Activated naive CD8-positive, alpha-beta T cell (primary cell): Measurements from ENCODE around the gene ARL14EPL.

Source experiments
- H3K27ac Mint-ChIP-seq: one replicate; pipeline ENCODE4 v1.8.0; 2021; ENCODE audit warnings: mixed read lengths
- H3K27me3 Mint-ChIP-seq: one replicate; pipeline ENCODE4 v1.8.0; 2021; ENCODE audit warnings: mixed read lengths
- H3K36me3 Mint-ChIP-seq: one replicate; pipeline ENCODE4 v1.8.0; 2021; ENCODE audit warnings: mixed read lengths
- H3K4me1 Mint-ChIP-seq: one replicate; pipeline ENCODE4 v1.8.0; 2021; ENCODE audit warnings: low read depth, mixed read lengths
- H3K4me3 Mint-ChIP-seq: one replicate; pipeline ENCODE4 v1.8.0; 2021; ENCODE audit warnings: mild to moderate bottlenecking, mixed read lengths
- H3K9me3 Mint-ChIP-seq: one replicate; pipeline ENCODE4 v1.8.0; 2021; ENCODE audit warnings: low read depth, mixed read lengths

ARL14EPL gene

DNA sequence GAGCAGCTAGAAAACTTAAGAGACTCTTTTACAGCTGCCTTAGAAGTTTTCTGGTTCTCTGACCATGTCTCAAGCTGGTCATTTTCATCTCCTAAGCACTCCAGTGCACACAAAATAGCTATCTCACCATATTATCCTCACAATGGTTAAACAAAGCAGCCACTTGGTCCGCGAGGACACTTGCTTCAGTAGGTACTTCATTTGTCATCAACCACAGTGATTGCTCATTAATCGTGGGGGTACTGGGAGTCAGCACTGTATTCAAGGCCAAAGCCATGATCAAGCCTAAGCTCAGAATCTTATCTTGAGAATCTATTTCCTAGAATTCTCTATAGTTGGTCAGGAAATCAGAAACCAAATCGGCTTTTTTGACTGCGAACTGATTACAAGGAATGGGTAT lies 2.9 kb downstream of the ARL14EPL start:
- no peaks in the 10 kb centered on the region for H3K9me3 Mint-ChIP-seq
- peaks cover 3% of the 10 kb centered on the region for H3K4me1 Mint-ChIP-seq
- no peak overlapping the region for H3K27ac Mint-ChIP-seq
- no peak overlapping the region for H3K4me3 Mint-ChIP-seq
- H3K36me3 Mint-ChIP-seq = no peaks in the 10 kb centered on the region
- H3K27me3 Mint-ChIP-seq = peaks cover 14% of the 10 kb centered on the region

DNA sequence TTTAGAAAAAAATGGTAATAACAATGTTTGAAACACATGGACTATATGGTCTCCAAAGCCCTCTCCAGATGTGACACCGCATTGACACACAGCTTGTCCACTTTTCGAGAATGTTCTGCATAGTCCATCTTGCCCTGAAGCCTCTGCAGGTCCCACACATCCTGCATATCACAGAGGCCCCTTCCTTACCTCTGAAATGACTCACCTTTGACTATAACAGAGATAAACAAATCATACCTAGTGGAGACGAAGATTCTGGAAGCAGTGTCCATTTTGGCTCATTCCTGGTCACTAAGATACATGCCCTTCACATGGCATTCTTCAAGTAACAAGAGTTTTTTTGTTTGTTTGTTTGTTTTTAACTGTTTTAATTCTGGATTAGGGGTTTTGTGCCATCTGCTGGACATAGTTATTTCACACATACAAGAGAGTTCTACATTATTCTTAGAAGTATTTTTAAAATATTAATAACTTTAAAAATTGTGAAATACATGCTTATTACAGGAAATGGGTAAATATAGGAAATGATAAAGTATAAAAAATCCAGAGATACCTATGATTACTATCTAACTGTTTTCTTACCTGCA lies 5.1 kb downstream of the ARL14EPL start:
- peaks cover 11% of the 10 kb centered on the region for H3K27me3 Mint-ChIP-seq
- no peaks in the 10 kb centered on the region for H3K9me3 Mint-ChIP-seq
- H3K36me3 Mint-ChIP-seq = no peaks in the 10 kb centered on the region
- H3K4me1 Mint-ChIP-seq = no peaks in the 10 kb centered on the region
- H3K4me3 Mint-ChIP-seq = no peak overlapping the region
- H3K27ac Mint-ChIP-seq = no peak overlapping the region

DNA sequence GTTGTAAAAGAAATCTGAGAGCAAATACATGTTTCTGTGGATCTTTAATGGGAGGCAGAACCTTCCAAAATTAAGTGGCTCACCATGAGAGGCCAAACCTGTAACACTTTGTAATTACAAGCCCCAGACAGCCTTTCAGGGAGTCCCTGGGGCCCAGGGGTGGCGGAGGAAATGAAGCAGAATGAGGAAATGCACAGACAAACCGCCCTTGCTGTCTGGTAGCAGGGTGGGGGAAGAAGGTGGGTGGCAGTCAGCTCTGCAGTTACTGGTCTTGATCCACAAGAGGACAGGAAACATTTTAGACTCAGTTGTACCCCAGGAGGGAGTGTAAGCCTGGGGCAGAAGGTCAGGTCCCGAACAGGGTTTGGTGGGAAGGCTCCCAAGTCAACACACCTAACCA lies 6.5 kb downstream of the ARL14EPL start:
- no peak overlapping the region for H3K4me3 Mint-ChIP-seq
- no peaks in the 10 kb centered on the region for H3K4me1 Mint-ChIP-seq
- no peaks in the 10 kb centered on the region for H3K36me3 Mint-ChIP-seq
- no peak overlapping the region for H3K27ac Mint-ChIP-seq
- H3K27me3 Mint-ChIP-seq = peaks cover 11% of the 10 kb centered on the region
- H3K9me3 Mint-ChIP-seq = no peaks in the 10 kb centered on the region

DNA sequence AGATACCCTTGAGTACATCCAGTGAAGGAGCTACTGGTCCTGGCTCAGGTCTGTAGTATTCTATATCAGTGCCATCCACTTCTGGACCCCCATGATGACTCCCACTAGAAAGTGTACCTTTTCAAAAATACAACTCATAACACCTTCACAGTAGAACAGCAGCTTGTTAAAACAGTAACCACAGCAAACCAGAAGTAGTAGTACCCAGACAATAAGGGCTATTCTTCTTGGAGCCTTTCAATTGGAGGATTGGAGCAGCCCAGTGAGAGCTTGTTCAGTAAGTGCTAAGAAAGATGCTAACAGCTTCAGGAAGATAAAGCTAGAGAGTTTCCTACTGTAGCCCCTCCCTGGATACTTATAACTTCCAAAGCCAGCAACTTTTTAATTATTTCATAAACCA lies 10.1 kb downstream of the ARL14EPL start:
- H3K4me1 Mint-ChIP-seq = no peaks in the 10 kb centered on the region
- no peaks in the 10 kb centered on the region for H3K9me3 Mint-ChIP-seq
- H3K4me3 Mint-ChIP-seq = no peak overlapping the region
- peaks cover 5% of the 10 kb centered on the region for H3K27me3 Mint-ChIP-seq
- H3K27ac Mint-ChIP-seq = no peak overlapping the region
- no peaks in the 10 kb centered on the region for H3K36me3 Mint-ChIP-seq

DNA sequence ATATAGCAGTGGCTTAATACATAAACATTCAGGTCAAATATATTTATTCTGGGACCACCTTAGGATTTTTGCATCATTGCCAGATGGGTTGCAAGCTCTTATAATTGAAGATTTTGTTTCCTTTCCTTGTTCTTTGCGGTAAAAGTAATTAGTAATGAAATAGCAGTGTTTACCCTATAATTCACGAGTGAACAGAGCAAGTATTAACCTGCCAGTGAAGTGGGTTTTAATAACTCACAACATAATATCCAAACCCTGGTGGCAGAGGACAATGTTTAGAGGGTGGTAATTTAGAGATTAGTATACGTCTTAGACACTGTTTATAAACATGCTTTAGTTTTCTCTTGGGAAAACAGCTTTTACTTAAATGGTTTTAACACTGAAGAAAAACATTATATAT lies 11.8 kb downstream of the ARL14EPL start:
- no peak overlapping the region for H3K27ac Mint-ChIP-seq
- no peak overlapping the region for H3K4me3 Mint-ChIP-seq
- H3K4me1 Mint-ChIP-seq = no peaks in the 10 kb centered on the region
- no peaks in the 10 kb centered on the region for H3K36me3 Mint-ChIP-seq
- peaks cover 1% of the 10 kb centered on the region for H3K27me3 Mint-ChIP-seq
- no peaks in the 10 kb centered on the region for H3K9me3 Mint-ChIP-seq

DNA sequence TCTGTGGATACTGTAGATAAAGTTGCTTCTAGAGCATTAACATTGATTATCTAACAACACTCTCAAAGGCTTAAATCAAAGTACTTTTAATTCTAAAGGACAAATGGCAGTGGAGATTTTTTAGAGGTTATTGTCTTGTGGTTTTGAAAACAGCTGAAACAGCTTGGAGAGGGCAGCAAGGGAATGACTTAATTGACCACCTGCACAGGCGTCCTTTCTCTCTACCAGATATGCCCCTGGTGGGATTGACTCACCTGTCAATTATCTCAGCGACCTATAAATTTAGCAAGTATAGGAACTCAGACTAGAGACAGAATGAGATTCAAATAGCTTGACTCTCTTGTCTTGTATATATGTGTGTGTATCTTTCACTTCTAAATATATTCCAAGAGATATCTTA lies 13.5 kb downstream of the ARL14EPL start:
- no peaks in the 10 kb centered on the region for H3K9me3 Mint-ChIP-seq
- no peaks in the 10 kb centered on the region for H3K4me1 Mint-ChIP-seq
- peaks cover 3% of the 10 kb centered on the region for H3K27me3 Mint-ChIP-seq
- H3K27ac Mint-ChIP-seq = no peak overlapping the region
- no peaks in the 10 kb centered on the region for H3K36me3 Mint-ChIP-seq
- H3K4me3 Mint-ChIP-seq = no peak overlapping the region

DNA sequence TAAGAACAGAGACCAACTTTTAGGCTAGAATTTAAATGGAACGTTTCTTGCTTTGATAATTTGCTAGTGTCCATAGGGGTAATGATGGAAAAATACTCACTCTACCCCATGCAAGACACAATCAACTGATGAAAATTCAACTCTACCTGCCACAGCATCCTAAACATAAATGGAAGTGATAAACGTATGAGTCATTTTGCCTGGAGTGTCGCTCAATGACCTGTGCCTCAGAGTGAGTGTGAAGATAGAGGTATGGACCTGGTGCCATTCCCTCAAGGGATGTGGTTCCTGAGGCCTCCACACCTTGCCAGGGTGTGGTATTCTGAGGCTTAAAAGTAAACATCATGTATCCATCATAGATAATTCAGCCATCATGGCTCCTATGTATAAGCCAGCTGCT lies 14.0 kb downstream of the ARL14EPL start:
- H3K4me1 Mint-ChIP-seq = no peaks in the 10 kb centered on the region
- no peak overlapping the region for H3K4me3 Mint-ChIP-seq
- peaks cover 3% of the 10 kb centered on the region for H3K27me3 Mint-ChIP-seq
- H3K36me3 Mint-ChIP-seq = no peaks in the 10 kb centered on the region
- no peaks in the 10 kb centered on the region for H3K9me3 Mint-ChIP-seq
- H3K27ac Mint-ChIP-seq = no peak overlapping the region

DNA sequence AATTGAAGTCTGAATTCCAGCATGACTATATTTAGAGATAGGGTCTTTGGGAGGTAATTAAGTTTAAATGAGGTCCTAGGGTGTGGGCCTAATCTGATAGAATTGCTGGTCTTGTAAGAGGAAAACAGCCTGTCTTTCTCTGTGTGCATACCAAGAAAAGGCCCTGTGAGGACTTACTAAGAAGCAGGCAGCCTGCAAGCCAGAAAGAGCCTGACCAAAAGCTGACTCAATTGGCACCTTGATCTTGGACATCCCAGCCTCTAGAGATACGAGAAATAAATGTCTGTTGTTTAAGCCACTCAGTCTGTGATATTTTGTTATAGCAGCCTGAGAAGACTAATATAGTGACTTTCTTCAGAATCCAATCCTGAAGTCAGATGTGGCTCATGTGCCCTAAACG lies 14.6 kb downstream of the ARL14EPL start:
- Mint-ChIP-seq H3K27me3 (peaks cover 1% of the 10 kb centered on the region), H3K36me3 (no peaks in the 10 kb centered on the region), H3K4me3 (no peak overlapping the region), H3K9me3 (no peaks in the 10 kb centered on the region), H3K27ac (no peak overlapping the region), H3K4me1 (no peaks in the 10 kb centered on the region)

DNA sequence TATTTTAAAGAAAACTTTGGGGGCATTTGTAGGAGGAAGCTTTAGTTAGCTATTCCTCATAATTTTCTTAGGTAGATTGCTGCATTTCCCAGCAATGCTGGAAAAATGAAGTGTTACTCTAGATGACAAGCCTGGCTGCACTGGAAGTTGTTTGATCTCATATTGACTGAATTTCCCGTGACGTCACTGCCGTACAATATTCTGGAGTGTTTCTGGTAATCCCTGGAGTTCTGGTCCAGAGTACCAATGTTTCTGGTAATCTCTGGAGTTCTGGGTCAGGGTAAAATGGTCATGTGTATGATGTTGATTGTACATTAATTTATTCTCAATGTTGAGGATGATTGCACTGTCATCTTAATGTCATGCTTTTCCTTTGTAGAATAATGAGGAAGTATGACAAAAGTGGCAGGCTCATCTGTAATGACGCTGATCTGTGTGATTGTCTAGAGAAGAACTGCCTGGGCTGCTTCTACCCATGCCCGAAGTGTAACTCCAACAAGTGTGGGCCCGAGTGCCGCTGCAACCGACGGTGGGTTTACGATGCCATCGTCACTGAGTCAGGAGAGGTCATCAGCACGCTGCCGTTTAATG lies 26.2 kb downstream of the ARL14EPL start:
- no peaks in the 10 kb centered on the region for H3K36me3 Mint-ChIP-seq
- H3K4me1 Mint-ChIP-seq = no peaks in the 10 kb centered on the region
- H3K27ac Mint-ChIP-seq = no peak overlapping the region
- H3K4me3 Mint-ChIP-seq = no peak overlapping the region
- no peaks in the 10 kb centered on the region for H3K9me3 Mint-ChIP-seq
- H3K27me3 Mint-ChIP-seq = peaks cover 19% of the 10 kb centered on the region

DNA sequence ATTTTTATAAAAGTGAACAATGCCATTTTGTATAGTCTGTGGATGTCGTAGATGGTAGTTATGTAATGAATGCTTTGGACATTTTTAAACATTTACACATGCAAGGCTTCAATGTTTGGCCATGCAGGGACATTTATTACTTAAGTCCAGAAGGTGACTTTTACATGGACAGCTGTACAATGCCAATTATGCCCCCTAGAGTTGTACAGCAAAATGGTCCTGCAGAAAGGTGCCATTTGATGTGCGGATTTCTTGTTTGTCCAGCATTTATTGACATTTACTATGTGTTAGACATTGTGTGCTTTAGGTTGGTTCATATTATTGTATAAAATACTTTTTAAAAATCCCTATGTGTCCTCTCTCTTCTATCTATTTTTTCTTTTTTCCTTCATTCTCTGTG lies 30.1 kb downstream of the ARL14EPL start:
- peaks cover 19% of the 10 kb centered on the region for H3K27me3 Mint-ChIP-seq

DNA sequence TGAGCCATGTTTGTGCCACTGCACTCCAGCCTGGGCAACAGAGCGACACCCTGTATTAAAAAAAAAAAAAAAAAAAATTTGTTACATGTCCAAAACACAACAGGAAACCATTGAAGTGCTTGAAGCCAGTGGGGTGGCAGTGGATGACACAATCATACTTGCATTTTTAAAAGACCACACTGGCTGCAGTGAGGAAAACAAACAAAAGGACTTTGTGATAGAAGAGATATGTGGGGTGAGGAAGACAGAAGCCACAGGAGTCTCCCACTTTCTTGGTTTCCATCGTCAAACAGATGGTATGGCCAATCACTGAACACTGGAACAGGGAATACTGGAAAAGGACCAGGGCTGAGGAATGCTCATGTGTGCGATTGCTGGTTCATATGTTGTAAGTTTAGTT lies 31.7 kb downstream of the ARL14EPL start:
- Mint-ChIP-seq H3K27me3 (peaks cover 12% of the 10 kb centered on the region), H3K9me3 (no peaks in the 10 kb centered on the region)

More for the DNA sequence above, 30.1 kb downstream of the ARL14EPL start:
- Mint-ChIP-seq H3K4me3 (no peak overlapping the region), H3K9me3 (no peaks in the 10 kb centered on the region), H3K4me1 (no peaks in the 10 kb centered on the region), H3K36me3 (no peaks in the 10 kb centered on the region), H3K27ac (no peak overlapping the region)

DNA sequence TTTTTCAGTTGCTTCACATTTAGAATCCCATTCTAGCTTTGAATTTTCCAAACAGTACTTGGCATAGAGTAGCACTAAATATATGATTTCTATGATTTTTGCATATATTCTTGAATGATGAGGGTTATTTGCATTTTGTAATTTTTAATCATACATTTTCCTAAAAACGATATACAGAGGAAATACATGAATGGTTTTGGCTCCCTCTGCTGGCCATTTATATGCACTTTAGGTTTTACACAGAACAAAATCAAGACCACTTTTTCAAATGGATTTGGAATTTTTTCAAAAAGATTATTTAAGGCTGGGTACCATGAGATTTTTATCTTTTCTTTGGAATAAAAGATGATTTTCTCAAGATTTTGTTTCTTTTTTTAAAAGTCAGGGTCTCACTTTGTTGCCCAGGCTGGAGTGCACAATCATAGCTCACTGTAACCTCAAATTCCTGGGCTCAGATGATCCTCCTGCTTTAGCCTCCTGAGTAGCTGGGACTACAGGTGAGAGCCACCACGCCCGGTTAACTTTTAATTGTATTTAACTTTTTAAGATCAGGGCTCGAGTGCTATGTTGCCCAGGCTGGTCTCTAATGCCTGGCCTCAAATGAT lies 35.9 kb downstream of the ARL14EPL start:
- Mint-ChIP-seq H3K27ac (no peak overlapping the region), H3K9me3 (no peaks in the 10 kb centered on the region), H3K4me3 (no peak overlapping the region), H3K27me3 (peaks cover 17% of the 10 kb centered on the region), H3K36me3 (no peaks in the 10 kb centered on the region), H3K4me1 (no peaks in the 10 kb centered on the region)

More for the DNA sequence above, 31.7 kb downstream of the ARL14EPL start:
- Mint-ChIP-seq H3K36me3 (no peaks in the 10 kb centered on the region), H3K27ac (no peak overlapping the region), H3K4me3 (no peak overlapping the region), H3K4me1 (no peaks in the 10 kb centered on the region)

DNA sequence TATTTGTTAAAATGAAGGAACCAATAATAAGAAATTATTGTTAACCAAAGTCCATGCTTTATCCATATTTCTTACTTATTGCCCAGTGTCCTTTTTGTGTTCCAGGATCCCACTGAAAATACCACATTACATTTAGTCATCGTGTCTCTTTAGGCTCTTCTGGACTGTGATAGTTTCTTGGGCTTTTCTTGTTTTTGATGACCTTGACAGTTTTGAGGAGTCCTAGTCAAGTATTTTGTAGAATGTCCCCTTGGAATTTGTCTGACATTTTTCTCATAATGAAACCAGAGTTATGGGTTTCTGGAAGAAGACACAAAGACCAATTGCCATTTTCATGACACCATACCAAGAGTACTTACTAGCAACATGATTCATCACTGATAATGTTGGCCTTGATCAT lies 38.9 kb downstream of the ARL14EPL start:
- H3K36me3 Mint-ChIP-seq = no peaks in the 10 kb centered on the region
- H3K4me3 Mint-ChIP-seq = no peak overlapping the region
- peaks cover 13% of the 10 kb centered on the region for H3K27me3 Mint-ChIP-seq
- peaks cover 11% of the 10 kb centered on the region for H3K4me1 Mint-ChIP-seq
- H3K9me3 Mint-ChIP-seq = peaks cover 7% of the 10 kb centered on the region
- no peak overlapping the region for H3K27ac Mint-ChIP-seq

DNA sequence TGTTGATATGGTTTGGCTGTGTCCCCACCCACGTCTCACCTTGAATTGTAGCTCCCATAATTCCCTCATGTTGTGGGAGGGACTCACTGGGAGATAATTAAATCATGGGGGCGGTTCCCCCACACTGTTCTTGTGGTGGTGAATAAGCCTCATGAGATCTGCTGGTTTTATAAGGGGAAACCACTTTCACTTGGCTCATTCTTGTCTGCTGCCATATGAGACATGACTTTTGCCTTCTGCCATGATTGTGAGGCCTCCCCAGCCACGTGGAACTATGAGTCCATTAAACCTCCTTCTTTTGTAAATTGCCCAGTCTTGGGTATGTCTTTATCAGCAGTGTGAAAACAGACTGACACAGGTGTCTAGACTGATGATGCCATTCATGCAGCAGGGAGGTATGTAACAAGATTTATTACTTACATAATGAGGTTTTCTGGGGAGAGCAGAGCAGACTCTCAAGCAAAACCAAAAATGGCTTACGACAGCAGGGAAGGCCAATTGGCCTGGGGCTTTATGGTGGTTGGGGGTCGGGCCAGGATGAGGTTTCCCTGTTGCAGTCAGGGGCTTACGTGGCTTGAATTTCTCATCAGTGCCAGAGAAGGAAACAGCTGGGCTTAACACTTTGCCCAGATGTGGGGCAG lies 43.0 kb downstream of the ARL14EPL start:
- Mint-ChIP-seq H3K36me3 (no peaks in the 10 kb centered on the region), H3K4me1 (peaks cover 22% of the 10 kb centered on the region), H3K27ac (peak overlapping the region; percentile 75), H3K4me3 (peak overlapping the region; percentile 76), H3K27me3 (peaks cover 13% of the 10 kb centered on the region), H3K9me3 (peaks cover 9% of the 10 kb centered on the region)

DNA sequence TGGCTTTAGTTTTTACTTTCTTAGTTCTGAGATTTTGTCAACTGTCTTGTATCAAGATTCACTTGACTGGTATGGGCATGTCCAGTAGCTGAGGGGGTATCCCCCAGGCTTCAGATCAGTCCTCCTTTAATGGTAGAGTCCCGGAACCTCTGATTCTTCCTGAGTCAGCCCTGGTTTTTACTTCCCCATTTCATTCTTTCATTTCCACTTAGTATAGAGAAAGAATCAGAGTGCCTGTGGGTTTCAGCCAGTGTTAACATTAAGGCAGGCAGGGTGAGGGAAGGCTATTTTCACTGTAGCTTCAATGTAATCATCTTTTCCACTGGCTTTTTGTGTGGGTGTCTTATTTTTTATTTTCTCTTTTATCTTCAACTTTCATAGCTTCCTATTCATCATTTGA lies 44.2 kb downstream of the ARL14EPL start:
- H3K9me3 Mint-ChIP-seq = peaks cover 9% of the 10 kb centered on the region
- peaks cover 3% of the 10 kb centered on the region for H3K36me3 Mint-ChIP-seq
- H3K27ac Mint-ChIP-seq = peak overlapping the region; percentile 82
- peaks cover 25% of the 10 kb centered on the region for H3K4me1 Mint-ChIP-seq
- H3K27me3 Mint-ChIP-seq = peaks cover 9% of the 10 kb centered on the region
- H3K4me3 Mint-ChIP-seq = peak overlapping the region; percentile 76
